ENCODE data around the gene TSPAN4.

GRCh38 chr11:813456-814096, 29.1 kb upstream of the TSPAN4 start:
- TF ChIP-seq, protein P1, sequence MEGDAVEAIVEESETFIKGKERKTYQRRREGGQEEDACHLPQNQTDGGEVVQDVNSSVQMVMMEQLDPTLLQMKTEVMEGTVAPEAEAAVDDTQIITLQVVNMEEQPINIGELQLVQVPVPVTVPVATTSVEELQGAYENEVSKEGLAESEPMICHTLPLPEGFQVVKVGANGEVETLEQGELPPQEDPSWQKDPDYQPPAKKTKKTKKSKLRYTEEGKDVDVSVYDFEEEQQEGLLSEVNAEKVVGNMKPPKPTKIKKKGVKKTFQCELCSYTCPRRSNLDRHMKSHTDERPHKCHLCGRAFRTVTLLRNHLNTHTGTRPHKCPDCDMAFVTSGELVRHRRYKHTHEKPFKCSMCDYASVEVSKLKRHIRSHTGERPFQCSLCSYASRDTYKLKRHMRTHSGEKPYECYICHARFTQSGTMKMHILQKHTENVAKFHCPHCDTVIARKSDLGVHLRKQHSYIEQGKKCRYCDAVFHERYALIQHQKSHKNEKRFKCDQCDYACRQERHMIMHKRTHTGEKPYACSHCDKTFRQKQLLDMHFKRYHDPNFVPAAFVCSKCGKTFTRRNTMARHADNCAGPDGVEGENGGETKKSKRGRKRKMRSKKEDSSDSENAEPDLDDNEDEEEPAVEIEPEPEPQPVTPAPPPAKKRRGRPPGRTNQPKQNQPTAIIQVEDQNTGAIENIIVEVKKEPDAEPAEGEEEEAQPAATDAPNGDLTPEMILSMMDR (IDR thresholded peaks at IDR 0.05), result no peak
- TF ChIP-seq POLR2A (IDR thresholded peaks at IDR 0.05), result no peak
